Activated CD4-positive, alpha-beta T cell treated with anti-CD3 and anti-CD28 coated beads, Interleukin-2, amount 10 ng/mL, durations not matched to agents 7 days and 5 days (primary cell): Measurements from ENCODE around the gene PDE4D. TPM values are rescaled to one million over a fixed set of nuclear protein-coding genes. Genes with fewer than 3 reads are reported as not detected.
A peak's percentile ranks its signal among the peaks of the same experiment; 100 is the strongest.

Source experiments
- CTCF ChIA-PET: fragments of 350-600 bp; sonication (Branson Sonifier 250); formaldehyde crosslinking; loops from one replicate; lab custom pipeline; 2021; ENCODE audit warnings: antibody characterized with exemption; lab: Charles Lee
- POLR2A ChIA-PET: fragments of 350-600 bp; sonication (Branson Sonifier 250); formaldehyde crosslinking; loops from one replicate; lab custom pipeline; 2021; ENCODE audit warnings: antibody characterized with exemption; lab: Charles Lee
- DNase-seq: peaks from one replicate; pipeline ENCODE4 v3.0.0-alpha.2; 2020
- H3K27ac Mint-ChIP-seq: one replicate; pipeline ENCODE4 v1.8.0; 2021; ENCODE audit warnings: mild to moderate bottlenecking, moderate library complexity, mixed read lengths
- H3K27me3 Mint-ChIP-seq: one replicate; pipeline ENCODE4 v1.8.0; 2021; ENCODE audit warnings: mixed read lengths
- H3K36me3 Mint-ChIP-seq: one replicate; pipeline ENCODE4 v1.8.0; 2021; ENCODE audit warnings: low read depth, mixed read lengths
- H3K4me1 Mint-ChIP-seq: one replicate; pipeline ENCODE4 v1.8.0; 2021; ENCODE audit warnings: mixed read lengths
- H3K4me3 Mint-ChIP-seq: one replicate; pipeline ENCODE4 v1.8.0; 2021; ENCODE audit warnings: mild to moderate bottlenecking, moderate library complexity, mixed read lengths
- H3K9me3 Mint-ChIP-seq: one replicate; pipeline ENCODE4 v1.8.0; 2021; ENCODE audit warnings: mixed read lengths
- total RNA-seq, 2 experiments: library from RNA; stranded (reverse); gene quantifications; one replicate each; pipeline ENCODE4 v1.2.3, GENCODE V29; 2021

PDE4D gene
- total RNA-seq, 2 experiments from 2014 or later, result 62.0 to 67.8 TPM

GRCh38 chr5:59251627-59252026, 641.9 kb downstream of the PDE4D start:
- CTCF ChIA-PET, result no interaction called here
- Mint-ChIP-seq H3K4me1 (no peaks in the 10 kb centered on the region), H3K36me3 (no peaks in the 10 kb centered on the region), H3K27ac (no peak overlapping the region), H3K9me3 (no peaks in the 10 kb centered on the region), H3K4me3 (no peak overlapping the region), H3K27me3 (peaks cover 22% of the 10 kb centered on the region)
- POLR2A ChIA-PET, result no interaction called here
- DNase-seq, result no peak

- no peaks in the 10 kb centered on the region for H3K9me3 Mint-ChIP-seq
- no peak overlapping the region for H3K4me3 Mint-ChIP-seq
- peaks cover 18% of the 10 kb centered on the region for H3K27me3 Mint-ChIP-seq
- H3K27ac Mint-ChIP-seq, result no peak overlapping the region
- H3K4me1 Mint-ChIP-seq, result no peaks in the 10 kb centered on the region
- no peak for DNase-seq
- no peaks in the 10 kb centered on the region for H3K36me3 Mint-ChIP-seq
- CTCF ChIA-PET, result no interaction called here
- POLR2A ChIA-PET, result no interaction called here
These were observed 643.8 kb downstream of the PDE4D start for GRCh38 chr5:59249726-59250125.

GRCh38 chr5:59249160-59249559, 644.4 kb downstream of the PDE4D start:
- Mint-ChIP-seq H3K27me3 (peaks cover 17% of the 10 kb centered on the region), H3K36me3 (no peaks in the 10 kb centered on the region), H3K4me3 (no peak overlapping the region), H3K9me3 (no peaks in the 10 kb centered on the region), H3K27ac (no peak overlapping the region), H3K4me1 (no peaks in the 10 kb centered on the region)
- CTCF ChIA-PET, result no interaction called here
- POLR2A ChIA-PET, result no interaction called here
- no peak for DNase-seq

GRCh38 chr5:59246882-59247281, 646.6 kb downstream of the PDE4D start:
- Mint-ChIP-seq H3K9me3 (no peaks in the 10 kb centered on the region), H3K27ac (no peak overlapping the region), H3K36me3 (no peaks in the 10 kb centered on the region), H3K27me3 (peaks cover 15% of the 10 kb centered on the region), H3K4me1 (no peaks in the 10 kb centered on the region), H3K4me3 (no peak overlapping the region)
- no peak for DNase-seq
- ChIA-PET CTCF (no interaction called here), POLR2A (no interaction called here)

- H3K4me3 Mint-ChIP-seq, result no peak overlapping the region
- CTCF ChIA-PET, result interaction anchor here (1.0 kb wide), 1 partner anchor 10 kb away, joined by 3 read pairs; no protein-coding TSS in a partner anchor
These were observed 647.2 kb downstream of the PDE4D start for GRCh38 chr5:59246145-59246869.

GRCh38 chr5:59245198-59245597, 648.3 kb downstream of the PDE4D start:
- Mint-ChIP-seq H3K4me3 (no peak overlapping the region), H3K27me3 (peaks cover 13% of the 10 kb centered on the region)

More at GRCh38 chr5:59246145-59246869, 647.2 kb downstream of the PDE4D start:
- no peak for DNase-seq
- Mint-ChIP-seq H3K36me3 (no peaks in the 10 kb centered on the region), H3K27me3 (peaks cover 19% of the 10 kb centered on the region), H3K9me3 (no peaks in the 10 kb centered on the region), H3K4me1 (no peaks in the 10 kb centered on the region), H3K27ac (no peak overlapping the region)
- POLR2A ChIA-PET, result no interaction called here

GRCh38 chr5:59241552-59241951, 652.0 kb downstream of the PDE4D start:
- Mint-ChIP-seq H3K4me3 (no peak overlapping the region), H3K27me3 (peaks cover 20% of the 10 kb centered on the region), H3K4me1 (peaks cover 12% of the 10 kb centered on the region), H3K36me3 (no peaks in the 10 kb centered on the region), H3K9me3 (no peaks in the 10 kb centered on the region), H3K27ac (no peak overlapping the region)
- DNase-seq, result no peak
- CTCF ChIA-PET, result interaction anchor here (0.6 kb wide), 1 partner anchor 61 kb away, joined by 5 read pairs; no protein-coding TSS in a partner anchor
- POLR2A ChIA-PET, result no interaction called here

More at GRCh38 chr5:59245198-59245597, 648.3 kb downstream of the PDE4D start:
- H3K9me3 Mint-ChIP-seq, result no peaks in the 10 kb centered on the region
- no peaks in the 10 kb centered on the region for H3K36me3 Mint-ChIP-seq
- H3K4me1 Mint-ChIP-seq, result no peaks in the 10 kb centered on the region
- ChIA-PET POLR2A (no interaction called here), CTCF (interaction anchor here (1.0 kb wide), 1 partner anchor 9 kb away, joined by 3 read pairs; no protein-coding TSS in a partner anchor)
- DNase-seq, result no peak
- H3K27ac Mint-ChIP-seq, result no peak overlapping the region

- no peak for DNase-seq
- peaks cover 22% of the 10 kb centered on the region for H3K27me3 Mint-ChIP-seq
These were observed 652.4 kb downstream of the PDE4D start for GRCh38 chr5:59241119-59241518.

GRCh38 chr5:59238126-59238902, 655.2 kb downstream of the PDE4D start:
- Mint-ChIP-seq H3K36me3 (no peaks in the 10 kb centered on the region), H3K4me1 (peaks cover 12% of the 10 kb centered on the region), H3K4me3 (no peak overlapping the region), H3K9me3 (no peaks in the 10 kb centered on the region), H3K27ac (no peak overlapping the region), H3K27me3 (peaks cover 29% of the 10 kb centered on the region)
- POLR2A ChIA-PET, result no interaction called here
- CTCF ChIA-PET, result no interaction called here
- DNase-seq, result peak; percentile 7

More at GRCh38 chr5:59241119-59241518, 652.4 kb downstream of the PDE4D start:
- Mint-ChIP-seq H3K27ac (no peak overlapping the region), H3K36me3 (no peaks in the 10 kb centered on the region), H3K4me3 (no peak overlapping the region), H3K9me3 (no peaks in the 10 kb centered on the region), H3K4me1 (peaks cover 12% of the 10 kb centered on the region)
- POLR2A ChIA-PET, result no interaction called here
- CTCF ChIA-PET, result no interaction called here

GRCh38 chr5:59236986-59237385, 656.5 kb downstream of the PDE4D start:
- Mint-ChIP-seq H3K27ac (no peak overlapping the region), H3K27me3 (peaks cover 29% of the 10 kb centered on the region), H3K36me3 (no peaks in the 10 kb centered on the region), H3K4me3 (no peak overlapping the region), H3K4me1 (peaks cover 12% of the 10 kb centered on the region), H3K9me3 (no peaks in the 10 kb centered on the region)
- no peak for DNase-seq
- CTCF ChIA-PET, result no interaction called here
- POLR2A ChIA-PET, result no interaction called here

GRCh38 chr5:59236448-59236847, 657.1 kb downstream of the PDE4D start:
- no peak overlapping the region for H3K27ac Mint-ChIP-seq
- DNase-seq, result no peak
- H3K36me3 Mint-ChIP-seq, result no peaks in the 10 kb centered on the region
- H3K27me3 Mint-ChIP-seq, result peaks cover 30% of the 10 kb centered on the region
- POLR2A ChIA-PET, result interaction anchor here (0.6 kb wide), 1 partner anchor 1123 kb away, joined by 4 read pairs; no protein-coding TSS in a partner anchor
- H3K4me1 Mint-ChIP-seq, result peaks cover 12% of the 10 kb centered on the region
- no peak overlapping the region for H3K4me3 Mint-ChIP-seq
- CTCF ChIA-PET, result interaction anchor here (1.1 kb wide), 1 partner anchor 9 kb away, joined by 3 read pairs; no protein-coding TSS in a partner anchor
- no peaks in the 10 kb centered on the region for H3K9me3 Mint-ChIP-seq

- Mint-ChIP-seq H3K36me3 (no peaks in the 10 kb centered on the region), H3K27ac (no peak overlapping the region), H3K9me3 (no peaks in the 10 kb centered on the region), H3K4me1 (peaks cover 12% of the 10 kb centered on the region), H3K4me3 (no peak overlapping the region), H3K27me3 (peaks cover 28% of the 10 kb centered on the region)
- ChIA-PET POLR2A (no interaction called here), CTCF (no interaction called here)
- no peak for DNase-seq
These were observed 659.3 kb downstream of the PDE4D start for GRCh38 chr5:59234236-59234635.
